WTC11 (cell line): ENCODE measurements around the gene GPRC5C. TPM values are rescaled to one million over a fixed set of nuclear protein-coding genes. Genes with fewer than 3 reads are reported as not detected.

Experiments
- ATAC-seq: fragments of 200-7000 bp; cut with Tn5 transposase; 2 replicates; pipeline ENCODE4 v1.10.0; 2021; ENCODE audit warnings: mild to moderate bottlenecking, moderate library complexity
- CTCF ChIA-PET: fragments of 300-600 bp; sonication (Branson Sonifier 250); formaldehyde crosslinking; loops from one replicate; lab custom pipeline; 2021; ENCODE audit warnings: antibody characterized with exemption; lab: Charles Lee
- POLR2A ChIA-PET: fragments of 350-600 bp; sonication (Branson Sonifier 250); formaldehyde crosslinking; loops from one replicate; lab custom pipeline; 2021; ENCODE audit warnings: antibody characterized with exemption; lab: Charles Lee
- DNase-seq: peaks from one replicate; pipeline ENCODE4 v3.0.0; 2021; ENCODE audit warnings: low spot score
- H3K27ac Mint-ChIP-seq: 2 replicates; pipeline ENCODE4 v1.8.0; 2021; ENCODE audit warnings: mixed read lengths
- H3K27me3 Mint-ChIP-seq: 2 replicates; pipeline ENCODE4 v1.8.0; 2021; ENCODE audit warnings: low read depth, mild to moderate bottlenecking, moderate library complexity, mixed read lengths
- H3K36me3 Mint-ChIP-seq: 2 replicates; pipeline ENCODE4 v1.8.0; 2021; ENCODE audit warnings: mixed read lengths
- H3K4me1 Mint-ChIP-seq: 2 replicates; pipeline ENCODE4 v1.8.0; 2022; ENCODE audit warnings: mixed read lengths
- H3K4me3 Mint-ChIP-seq: 2 replicates; pipeline ENCODE4 v1.8.0; 2021; ENCODE audit warnings: mild to moderate bottlenecking, moderate library complexity, mixed read lengths
- H3K9me3 Mint-ChIP-seq: 2 replicates; pipeline ENCODE4 v1.8.0; 2021; ENCODE audit warnings: mixed read lengths
- AR ChIP-seq: fragments of 250-450 bp; sonication (Bioruptor Pico); IDR thresholded peaks from 2 replicates; pipeline ENCODE4 v1.9.0; 2021; ENCODE audit warnings: mild to moderate bottlenecking
- ATF2 ChIP-seq: sonication (generic); formaldehyde crosslinking; IDR thresholded peaks from 2 replicates; pipeline ENCODE4 v1.8.1; 2022; ENCODE audit warnings: low read depth, missing genetic modification reagents, borderline replicate concordance
- CDX4 ChIP-seq: fragments of 250-450 bp; sonication (Bioruptor Pico); IDR thresholded peaks from 2 replicates; pipeline ENCODE4 v1.9.0; 2021; ENCODE audit warnings: moderate library complexity, mild to moderate bottlenecking, inconsistent platforms, borderline replicate concordance
- CTCF ChIP-seq: fragments of 200-600 bp; IDR thresholded peaks from 2 replicates; pipeline ENCODE4 v1.8.0; 2022; ENCODE audit warnings: antibody characterized with exemption
- E2F5 ChIP-seq: sonication (generic); formaldehyde crosslinking; IDR thresholded peaks from 2 replicates; pipeline ENCODE4 v1.8.1; 2022; ENCODE audit warnings: mild to moderate bottlenecking, moderate library complexity, missing genetic modification reagents
- ELF4 ChIP-seq: sonication (generic); formaldehyde crosslinking; IDR thresholded peaks from 2 replicates; pipeline ENCODE4 v1.8.1; 2022; ENCODE audit warnings: low read depth, mild to moderate bottlenecking, moderate library complexity, missing genetic modification reagents
- ERG ChIP-seq: fragments of 250-450 bp; sonication (Bioruptor Pico); IDR thresholded peaks from 2 replicates; pipeline ENCODE4 v1.8.0; 2021; ENCODE audit warnings: mild to moderate bottlenecking
- FOXJ3 ChIP-seq: sonication (generic); formaldehyde crosslinking; IDR thresholded peaks from 2 replicates; pipeline ENCODE4 v1.9.0; 2021; ENCODE audit warnings: missing genetic modification reagents, mild to moderate bottlenecking, borderline replicate concordance
- JAZF1 ChIP-seq: fragments of 250-450 bp; sonication (Bioruptor Pico); IDR thresholded peaks from 2 replicates; pipeline ENCODE4 v1.9.0; 2021; ENCODE audit warnings: moderate library complexity, mild to moderate bottlenecking, inconsistent platforms
- MAX ChIP-seq: sonication (generic); formaldehyde crosslinking; IDR thresholded peaks from 2 replicates; pipeline ENCODE4 v1.8.0; 2022; ENCODE audit warnings: mild to moderate bottlenecking, missing genetic modification reagents
- NR3C1 ChIP-seq: sonication (generic); formaldehyde crosslinking; conservative IDR thresholded peaks from 2 replicates; pipeline ENCODE4 v1.8.1; 2023; ENCODE audit warnings: low read depth, mild to moderate bottlenecking, missing genetic modification reagents
- ZNF232 ChIP-seq: sonication (generic); formaldehyde crosslinking; IDR thresholded peaks from 2 replicates; pipeline ENCODE4 v1.8.0; 2022; ENCODE audit warnings: mild to moderate bottlenecking, missing genetic modification reagents
- ZNF281 ChIP-seq: sonication (generic); formaldehyde crosslinking; IDR thresholded peaks from 2 replicates; pipeline ENCODE4 v1.8.0; 2023; ENCODE audit warnings: mild to moderate bottlenecking, missing genetic modification reagents
- ZNF532 ChIP-seq: fragments of 250-450 bp; sonication (Bioruptor Pico); IDR thresholded peaks from 2 replicates; pipeline ENCODE4 v1.9.0; 2021; ENCODE audit warnings: mild to moderate bottlenecking, borderline replicate concordance
- total RNA-seq: library from RNA; stranded (reverse); gene quantifications from 3 replicates; pipeline ENCODE4 v1.2.3, GENCODE V29; 2021

GPRC5C gene
- total RNA-seq, 1 experiment from 2014 or later: 19.6 TPM

- H3K4me1 Mint-ChIP-seq: peaks cover 10% of the 10 kb centered on the region
- H3K4me3 Mint-ChIP-seq: no peak overlapping the region
- no peak for DNase-seq
- H3K27ac Mint-ChIP-seq: no peak overlapping the region
- POLR2A ChIA-PET: no interaction called here
- peaks cover 23% of the 10 kb centered on the region for H3K27me3 Mint-ChIP-seq
- ATAC-seq: no peak
- CTCF ChIA-PET: interaction anchor here (0.6 to 2.8 kb wide), 3 partner anchors 11 to 103 kb away, joined by 4 to 13 read pairs (median 10); no protein-coding TSS in a partner anchor
- TF ChIP-seq CTCF (no peak), AR (CRISPR knock-in tag) (no peak), E2F5 (no peak), ELF4 (CRISPR knock-in tag) (no peak), CDX4 (CRISPR knock-in tag) (no peak), ATF2 (CRISPR knock-in tag) (no peak)
- H3K36me3 Mint-ChIP-seq: peaks cover 18% of the 10 kb centered on the region
- peaks cover 19% of the 10 kb centered on the region for H3K9me3 Mint-ChIP-seq
These were observed 39.5 kb downstream of the GPRC5C start for GRCh38 chr17:74471341-74471740.

- DNase-seq: no peak
- peaks cover 27% of the 10 kb centered on the region for H3K9me3 Mint-ChIP-seq
- H3K4me1 Mint-ChIP-seq: peaks cover 6% of the 10 kb centered on the region
- H3K4me3 Mint-ChIP-seq: no peak overlapping the region
- H3K27ac Mint-ChIP-seq: no peak overlapping the region
- ChIA-PET CTCF (interaction anchor here (1.6 to 2.8 kb wide), 3 partner anchors 18 to 104 kb away, joined by 5 to 13 read pairs (median 6); no protein-coding TSS in a partner anchor), POLR2A (interaction anchor here (0.7 kb wide), 1 partner anchor 21 kb away, joined by 3 read pairs; no protein-coding TSS in a partner anchor)
- H3K27me3 Mint-ChIP-seq: peaks cover 16% of the 10 kb centered on the region
- H3K36me3 Mint-ChIP-seq: peaks cover 21% of the 10 kb centered on the region
- ATAC-seq: no peak
- TF ChIP-seq ZNF232 (CRISPR knock-in tag) (no peak), ZNF532 (no peak), ERG (CRISPR knock-in tag) (no peak), JAZF1 (CRISPR knock-in tag) (no peak), ZNF281 (no peak), NR3C1 (CRISPR knock-in tag) (no peak), FOXJ3 (no peak), CTCF (no peak), MAX (no peak)
These were observed 41.0 kb downstream of the GPRC5C start for GRCh38 chr17:74472890-74473289.
